HepG2 (cell line): ENCODE measurements around the gene ARHGEF6. TPM values are rescaled to one million over a fixed set of nuclear protein-coding genes. Genes with fewer than 3 reads are reported as not detected.

Experiments
- ATAC-seq: fragments of 200-7000 bp; cut with Tn5 transposase; 3 replicates; pipeline ENCODE4 v1.9.1; 2020; ENCODE audit warnings: mild to moderate bottlenecking, moderate library complexity
- BruUV-seq: library from RNA; stranded (reverse); fragments of 400-500 nt; replicated peaks from 2 replicates; lab custom pipeline; 2021; lab: Mats Ljungman, UMichigan
- CTCF ChIA-PET: fragments of 300-600 bp; formaldehyde crosslinking; extraction: SDS; loops from one replicate; lab custom pipeline; 2021; ENCODE audit warnings: low total read pairs, inconsistent platforms, low intra/inter-chr PET ratio; lab: Yijun Ruan, JAX
- POLR2A ChIA-PET: fragments of 350-600 bp; sonication (Branson Sonifier 250); formaldehyde crosslinking; loops from one replicate; lab custom pipeline; 2020; ENCODE audit warnings: antibody characterized with exemption, inconsistent platforms; lab: Yijun Ruan, JAX
- DNase-seq: peaks from one replicate; pipeline ENCODE4 v3.0.0-alpha.2; 2015; ENCODE audit warnings: low spot score
- FAIRE-seq: peaks from 3 replicates; lab custom pipeline; 2011; peaks lifted over from hg19 to GRCh38; lab: Jason Lieb, UNC
- H2AFZ ChIP-seq: one replicate; pipeline ENCODE4 v1.6.1; 2011; ENCODE audit warnings: low read length, inconsistent platforms
- H3K27ac ChIP-seq: fragments of 300-600 bp; 3 replicates; pipeline ENCODE4 v1.8.0; 2011; ENCODE audit warnings: mixed run types, mild to moderate bottlenecking, mixed read lengths, low read length, inconsistent platforms; ENCODE audit not compliant: insufficient read depth; ENCODE audit errors: extremely low read length
- H3K27me3 ChIP-seq, 2 experiments: fragments of 200-600 bp in 1 of 2; 2 replicates in 1 of 2; 3 replicates in 1 of 2; pipeline versions ENCODE4 v1.6.0 to v1.8.0; 2011; ENCODE audit warnings: low read length in 2 of 2, mild to moderate bottlenecking in 2 of 2, moderate library complexity in 2 of 2, inconsistent platforms in 1 of 2; ENCODE audit not compliant: insufficient read depth in 2 of 2, control insufficient read depth in 1 of 2
- H3K36me3 ChIP-seq, 2 experiments: fragments of 200-600 bp in 1 of 2; replicated peaks in 1 of 2; 2 replicates in 1 of 2; 3 replicates in 1 of 2; pipeline versions ENCODE4 v1.5.1 to v1.8.0; 2011; ENCODE audit warnings: low read length in 2 of 2, inconsistent platforms in 1 of 2; ENCODE audit not compliant: insufficient read depth in 2 of 2, control insufficient read depth in 1 of 2
- H3K4me1 ChIP-seq: 2 replicates; pipeline ENCODE4 v1.5.1; 2012; ENCODE audit warnings: low read length, inconsistent platforms; ENCODE audit not compliant: insufficient read depth
- H3K4me2 ChIP-seq: 2 replicates; pipeline ENCODE4 v1.6.0; 2011; ENCODE audit warnings: low read depth, low read length, inconsistent platforms
- H3K4me3 ChIP-seq, 3 experiments: fragments of 200-600 bp in 1 of 3; sonication (generic), shearing (Covaris generic) in 1 of 3; replicated peaks in 1 of 3; 2 replicates each; pipeline ENCODE4 v1.5.1; 2011 to 2016; ENCODE audit warnings: low read length in 3 of 3, inconsistent platforms in 2 of 3, low read depth in 2 of 3, mild to moderate bottlenecking in 2 of 3, control low read depth in 1 of 3, mixed read lengths in 1 of 3; ENCODE audit not compliant: insufficient read depth in 1 of 3
- H3K79me2 ChIP-seq: one replicate; pipeline ENCODE4 v1.6.1; 2011; ENCODE audit warnings: low read length, inconsistent platforms; ENCODE audit not compliant: insufficient read depth
- H3K9ac ChIP-seq: 2 replicates; pipeline ENCODE4 v1.6.0; 2011; ENCODE audit warnings: mild to moderate bottlenecking, low read depth, low read length, inconsistent platforms; ENCODE audit not compliant: insufficient read depth
- H3K9me3 ChIP-seq: 2 replicates; pipeline ENCODE4 v1.5.1; 2012; ENCODE audit warnings: mild to moderate bottlenecking, low read length
- H4K20me1 ChIP-seq: 2 replicates; pipeline ENCODE4 v1.6.0; 2011; ENCODE audit warnings: inconsistent platforms, mild to moderate bottlenecking, low read length, moderate library complexity; ENCODE audit not compliant: insufficient read depth
- CBX5 ChIP-seq: sonication (generic); formaldehyde crosslinking; IDR thresholded peaks from 2 replicates; pipeline ENCODE4 v1.4.0; 2020; ENCODE audit warnings: missing genetic modification reagents, borderline replicate concordance
- HDAC2 ChIP-seq: sonication (generic); formaldehyde crosslinking; IDR thresholded peaks from 2 replicates; pipeline ENCODE4 v1.4.0; 2020; ENCODE audit warnings: missing genetic modification reagents
- KLF12 ChIP-seq: sonication (generic); formaldehyde crosslinking; IDR thresholded peaks from 2 replicates; pipeline ENCODE4 v1.4.0; 2020; ENCODE audit warnings: missing genetic modification reagents, borderline replicate concordance
- YY1 ChIP-seq: IDR thresholded peaks from 2 replicates; pipeline ENCODE4 v1.6.1; 2011; ENCODE audit warnings: low read length, low read depth, moderate library complexity, mild to moderate bottlenecking; ENCODE audit not compliant: insufficient read depth, insufficient replicate concordance
- ZFY ChIP-seq: sonication (generic); formaldehyde crosslinking; IDR thresholded peaks from 2 replicates; pipeline ENCODE4 v1.4.0; 2020; ENCODE audit warnings: missing genetic modification reagents
- ZNF577 ChIP-seq: sonication (generic); formaldehyde crosslinking; IDR thresholded peaks from 2 replicates; pipeline ENCODE4 v1.4.0; 2020; ENCODE audit warnings: mild to moderate bottlenecking, low read depth, missing genetic modification reagents, borderline replicate concordance
- ZNF615 ChIP-seq: sonication (generic); formaldehyde crosslinking; IDR thresholded peaks from 2 replicates; pipeline ENCODE4 v1.5.0; 2020; ENCODE audit warnings: mild to moderate bottlenecking, missing genetic modification reagents, borderline replicate concordance
- WGBS: methylation state at CpG from one replicate; pipeline ENCODE4 v1.1.6; 2017; ENCODE audit warnings: low lambda C conversion rate; 5-methylcytosine and 5-hydroxymethylcytosine counted together
- in situ Hi-C: cut with HindIII; loops from 2 replicates; pipeline ENCODE4 v1.10.0; 2017; ENCODE audit warnings: low pct_unique_long_range_greater_than_20kb; ENCODE audit not compliant: extremely low pct_ligation_motif_present
- intact Hi-C: fragments of 100-400 bp; cut with micrococcal nuclease; formaldehyde crosslinking; loops from one replicate; pipeline ENCODE4 v1.10.0; 2022; ENCODE audit not compliant: unreplicated experiment
- polyA plus RNA-seq, 8 experiments: library from polyadenylated mRNA; depleted of rRNA in 3 of 8; stranded (reverse) in 7 of 8; unstranded in 1 of 8; fragments of >200 nt; fragmentation: Illumina TruSeq in 4 of 8; extraction: Trizol in 4 of 8; gene quantifications; 2 replicates each; pipeline versions ENCODE4 v1.2.1 to v1.2.3, GENCODE V29; 2011 to 2016; ENCODE audit warnings: low read depth in 4 of 8, missing spikeins in 1 of 8, mixed read lengths in 1 of 8; ENCODE audit not compliant: insufficient read depth in 1 of 8
- total RNA-seq, 5 experiments: library from RNA; depleted of rRNA; stranded (reverse); fragments of >200 nt; fragmentation: Illumina TruSeq; extraction: Trizol; gene quantifications; 2 replicates each; pipeline ENCODE4 v1.2.3, GENCODE V29; 2016; ENCODE audit warnings: low read depth in 1 of 5
- TF ChIP-seq, protein P1 (sequence below): sonication (generic); formaldehyde crosslinking; IDR thresholded peaks from 2 replicates; pipeline ENCODE4 v1.8.0; 2022; ENCODE audit warnings: mild to moderate bottlenecking, missing genetic modification reagents, moderate library complexity
- TF ChIP-seq, protein P2 (sequence below): sonication (generic); formaldehyde crosslinking; IDR thresholded peaks from 2 replicates; pipeline ENCODE4 v1.8.1; 2022; ENCODE audit warnings: low read depth, mild to moderate bottlenecking, missing genetic modification reagents
- TF ChIP-seq, protein P3 (sequence below): sonication (generic); formaldehyde crosslinking; IDR thresholded peaks from 2 replicates; pipeline ENCODE4 v1.4.0; 2020; ENCODE audit warnings: mild to moderate bottlenecking, missing genetic modification reagents

The ARHGEF6 gene
- total and polyA plus RNA-seq, 2 of the 13 experiments (the other 11 are each of a cell fraction or from before 2014, with no cell fraction given) = 0.03 TPM; not detected in 1

DNA sequence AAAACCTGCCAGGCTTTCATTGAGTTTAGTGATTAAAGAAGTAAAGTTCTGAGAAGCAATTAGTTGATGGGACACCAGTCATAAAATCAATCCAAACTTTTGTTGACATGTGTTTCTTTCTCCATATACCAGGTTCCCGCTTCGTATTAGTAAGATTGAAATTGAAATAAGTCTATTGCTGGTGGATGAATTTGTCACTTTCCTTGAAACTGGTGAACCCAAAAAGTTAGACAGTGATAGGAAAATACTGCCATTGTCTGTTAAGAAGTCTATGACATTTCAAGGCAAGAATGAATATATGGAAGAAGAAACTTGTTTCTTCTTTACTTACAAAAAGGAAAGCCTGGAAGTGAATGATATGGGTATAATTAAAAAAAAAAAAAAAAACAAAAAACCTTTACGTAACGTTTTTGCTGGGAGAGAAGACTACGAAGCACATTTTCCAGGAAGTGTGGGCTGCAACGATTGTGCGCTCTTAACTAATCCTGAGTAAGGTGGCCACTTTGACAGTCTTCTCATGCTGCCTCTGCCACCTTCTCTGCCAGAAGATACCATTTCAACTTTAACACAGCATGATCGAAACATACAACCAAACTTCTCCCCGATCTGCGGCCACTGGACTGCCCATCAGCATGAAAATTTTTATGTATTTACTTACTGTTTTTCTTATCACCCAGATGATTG, 132.9 kb downstream of the ARHGEF6 start, which contains the start of gene CD40LG:
Gene CD40LG (plus strand): TSS at position 482 of the 684 bp plus-strand sequence. CDS start 91 bp downstream, at position 573.
- FAIRE-seq = no peak

More for the DNA sequence above, 132.9 kb downstream of the ARHGEF6 start, which contains the start of gene CD40LG:
- Histone ChIP-seq H2AFZ (no peak within 1 kb of the TSS), H3K4me1 (no peaks in the 10 kb centered on the region)
- TF ChIP-seq, protein P1, sequence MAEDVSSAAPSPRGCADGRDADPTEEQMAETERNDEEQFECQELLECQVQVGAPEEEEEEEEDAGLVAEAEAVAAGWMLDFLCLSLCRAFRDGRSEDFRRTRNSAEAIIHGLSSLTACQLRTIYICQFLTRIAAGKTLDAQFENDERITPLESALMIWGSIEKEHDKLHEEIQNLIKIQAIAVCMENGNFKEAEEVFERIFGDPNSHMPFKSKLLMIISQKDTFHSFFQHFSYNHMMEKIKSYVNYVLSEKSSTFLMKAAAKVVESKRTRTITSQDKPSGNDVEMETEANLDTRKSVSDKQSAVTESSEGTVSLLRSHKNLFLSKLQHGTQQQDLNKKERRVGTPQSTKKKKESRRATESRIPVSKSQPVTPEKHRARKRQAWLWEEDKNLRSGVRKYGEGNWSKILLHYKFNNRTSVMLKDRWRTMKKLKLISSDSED (CRISPR knock-in tag) = no peak
- TF ChIP-seq ZFY (CRISPR knock-in tag) (no peak), HDAC2 (CRISPR knock-in tag) (no peak), YY1 (no peak), ZNF577 (no peak), ZNF615 (CRISPR knock-in tag) (no peak), CBX5 (CRISPR knock-in tag) (no peak), KLF12 (no peak)
- TF ChIP-seq, protein P2, sequence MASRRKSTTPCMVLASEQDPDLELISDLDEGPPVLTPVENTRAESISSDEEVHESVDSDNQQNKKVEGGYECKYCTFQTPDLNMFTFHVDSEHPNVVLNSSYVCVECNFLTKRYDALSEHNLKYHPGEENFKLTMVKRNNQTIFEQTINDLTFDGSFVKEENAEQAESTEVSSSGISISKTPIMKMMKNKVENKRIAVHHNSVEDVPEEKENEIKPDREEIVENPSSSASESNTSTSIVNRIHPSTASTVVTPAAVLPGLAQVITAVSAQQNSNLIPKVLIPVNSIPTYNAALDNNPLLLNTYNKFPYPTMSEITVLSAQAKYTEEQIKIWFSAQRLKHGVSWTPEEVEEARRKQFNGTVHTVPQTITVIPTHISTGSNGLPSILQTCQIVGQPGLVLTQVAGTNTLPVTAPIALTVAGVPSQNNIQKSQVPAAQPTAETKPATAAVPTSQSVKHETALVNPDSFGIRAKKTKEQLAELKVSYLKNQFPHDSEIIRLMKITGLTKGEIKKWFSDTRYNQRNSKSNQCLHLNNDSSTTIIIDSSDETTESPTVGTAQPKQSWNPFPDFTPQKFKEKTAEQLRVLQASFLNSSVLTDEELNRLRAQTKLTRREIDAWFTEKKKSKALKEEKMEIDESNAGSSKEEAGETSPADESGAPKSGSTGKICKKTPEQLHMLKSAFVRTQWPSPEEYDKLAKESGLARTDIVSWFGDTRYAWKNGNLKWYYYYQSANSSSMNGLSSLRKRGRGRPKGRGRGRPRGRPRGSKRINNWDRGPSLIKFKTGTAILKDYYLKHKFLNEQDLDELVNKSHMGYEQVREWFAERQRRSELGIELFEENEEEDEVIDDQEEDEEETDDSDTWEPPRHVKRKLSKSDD (CRISPR knock-in tag) = no peak
- TF ChIP-seq, protein P3, sequence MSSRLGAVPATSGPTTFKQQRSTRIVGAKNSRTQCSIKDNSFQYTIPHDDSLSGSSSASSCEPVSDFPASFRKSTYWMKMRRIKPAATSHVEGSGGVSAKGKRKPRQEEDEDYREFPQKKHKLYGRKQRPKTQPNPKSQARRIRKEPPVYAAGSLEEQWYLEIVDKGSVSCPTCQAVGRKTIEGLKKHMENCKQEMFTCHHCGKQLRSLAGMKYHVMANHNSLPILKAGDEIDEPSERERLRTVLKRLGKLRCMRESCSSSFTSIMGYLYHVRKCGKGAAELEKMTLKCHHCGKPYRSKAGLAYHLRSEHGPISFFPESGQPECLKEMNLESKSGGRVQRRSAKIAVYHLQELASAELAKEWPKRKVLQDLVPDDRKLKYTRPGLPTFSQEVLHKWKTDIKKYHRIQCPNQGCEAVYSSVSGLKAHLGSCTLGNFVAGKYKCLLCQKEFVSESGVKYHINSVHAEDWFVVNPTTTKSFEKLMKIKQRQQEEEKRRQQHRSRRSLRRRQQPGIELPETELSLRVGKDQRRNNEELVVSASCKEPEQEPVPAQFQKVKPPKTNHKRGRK = no peak
- TF ChIP-seq, all 625 proteins: peak for 0
- H3K9me3 ChIP-seq = no peaks in the 10 kb centered on the region
- H4K20me1 ChIP-seq = no peaks in the 10 kb centered on the region
- DNase-seq (no peak), ATAC-seq (no peak)
- H3K4me3 ChIP-seq = no peak within 1 kb of the TSS
- ChIA-PET POLR2A (no interaction called here), CTCF (no interaction called here)
- no peak within 1 kb of the TSS for H3K9ac ChIP-seq
- intact Hi-C loops = no loop called here
- no peak within 1 kb of the TSS for H3K4me2 ChIP-seq
- no peaks in the 10 kb centered on the region for H3K27me3 ChIP-seq
- WGBS = 22% methylated on average over 10 of the region's 10 CpGs
- no peak within 1 kb of the TSS for H3K27ac ChIP-seq
- H3K79me2 ChIP-seq = no peaks in the 10 kb centered on the region
- in situ Hi-C loops = no loop called here
- no TSS peak for BruUV-seq
- no peaks in the 10 kb centered on the region for H3K36me3 ChIP-seq
